HG02798 (cell line): Measurements from ENCODE around the gene POLR2M.

Experiments
- ATAC-seq: cut with Tn5 transposase; IDR thresholded peaks from one replicate; pipeline ENCODE4 v1.9.1; 2021; ENCODE audit warnings: mild to moderate bottlenecking; ENCODE audit not compliant: unreplicated experiment, poor library complexity

POLR2M gene

GRCh38 chr15:57735431-57735830 lies 28.9 kb downstream of the POLR2M start:
- no peak for ATAC-seq

- ATAC-seq, result no peak
Observed at GRCh38 chr15:57735891-57736290, 29.4 kb downstream of the POLR2M start.

- ATAC-seq, result no peak
Observed at GRCh38 chr15:57736591-57736990, 30.1 kb downstream of the POLR2M start.

- ATAC-seq, result no peak
Observed at GRCh38 chr15:57738734-57739237, 32.3 kb downstream of the POLR2M start.

GRCh38 chr15:57740048-57740447 lies 33.5 kb downstream of the POLR2M start:
- no peak for ATAC-seq

- ATAC-seq, result no peak
Observed at GRCh38 chr15:57741089-57741488, 34.6 kb downstream of the POLR2M start.

- ATAC-seq, result no peak
Observed at GRCh38 chr15:57743424-57743823, 36.9 kb downstream of the POLR2M start.

- ATAC-seq, result no peak
Observed at GRCh38 chr15:57746786-57747185, 40.3 kb downstream of the POLR2M start.

GRCh38 chr15:57747206-57747896 lies 40.8 kb downstream of the POLR2M start:
- ATAC-seq, result no peak

- no peak for ATAC-seq
Observed at GRCh38 chr15:57751177-57751800, 44.8 kb downstream of the POLR2M start.

- no peak for ATAC-seq
Observed at GRCh38 chr15:57752436-57752835, 45.9 kb downstream of the POLR2M start.

- no peak for ATAC-seq
Observed at GRCh38 chr15:57752840-57753239, 46.3 kb downstream of the POLR2M start.

- no peak for ATAC-seq
Observed at GRCh38 chr15:57756466-57756865, 50.0 kb downstream of the POLR2M start.

- no peak for ATAC-seq
Observed at GRCh38 chr15:57758560-57758959, 52.0 kb downstream of the POLR2M start.

GRCh38 chr15:57761562-57761961 lies 55.0 kb downstream of the POLR2M start:
- no peak for ATAC-seq

GRCh38 chr15:57762302-57762701 lies 55.8 kb downstream of the POLR2M start:
- no peak for ATAC-seq

- no peak for ATAC-seq
Observed at GRCh38 chr15:57763176-57763964, 56.9 kb downstream of the POLR2M start.
